Panc1 (cell line): ENCODE measurements around the gene DTHD1.

ENCODE experiments used
- POLR2AphosphoS5 ChIP-seq: IDR thresholded peaks from 2 replicates; pipeline ENCODE4 v1.6.1; 2012; ENCODE audit warnings: mild to moderate bottlenecking, low read depth, low read length, moderate library complexity
- REST ChIP-seq, 2 experiments: IDR thresholded peaks; 2 replicates each; pipeline ENCODE4 v1.6.1; 2011 to 2012; ENCODE audit warnings: low read depth in 2 of 2, control low read depth in 1 of 2, low read length in 1 of 2, mild to moderate bottlenecking in 1 of 2, moderate library complexity in 1 of 2; ENCODE audit not compliant: insufficient read depth in 1 of 2
- SIN3A ChIP-seq: IDR thresholded peaks from 2 replicates; pipeline ENCODE4 v1.6.1; 2012; ENCODE audit warnings: low read depth, mild to moderate bottlenecking, low read length, moderate library complexity, borderline replicate concordance; ENCODE audit not compliant: insufficient read depth
- TCF7L2 ChIP-seq: IDR thresholded peaks from 2 replicates; pipeline ENCODE4 v1.6.1; 2011; ENCODE audit warnings: mild to moderate bottlenecking, low read depth, low read length, inconsistent platforms
- TF ChIP-seq, protein P1 (sequence below): fragments of 450-650 bp; IDR thresholded peaks from 2 replicates; pipeline ENCODE4 v1.5.1; 2017; ENCODE audit warnings: mild to moderate bottlenecking

- TF ChIP-seq, protein P1, sequence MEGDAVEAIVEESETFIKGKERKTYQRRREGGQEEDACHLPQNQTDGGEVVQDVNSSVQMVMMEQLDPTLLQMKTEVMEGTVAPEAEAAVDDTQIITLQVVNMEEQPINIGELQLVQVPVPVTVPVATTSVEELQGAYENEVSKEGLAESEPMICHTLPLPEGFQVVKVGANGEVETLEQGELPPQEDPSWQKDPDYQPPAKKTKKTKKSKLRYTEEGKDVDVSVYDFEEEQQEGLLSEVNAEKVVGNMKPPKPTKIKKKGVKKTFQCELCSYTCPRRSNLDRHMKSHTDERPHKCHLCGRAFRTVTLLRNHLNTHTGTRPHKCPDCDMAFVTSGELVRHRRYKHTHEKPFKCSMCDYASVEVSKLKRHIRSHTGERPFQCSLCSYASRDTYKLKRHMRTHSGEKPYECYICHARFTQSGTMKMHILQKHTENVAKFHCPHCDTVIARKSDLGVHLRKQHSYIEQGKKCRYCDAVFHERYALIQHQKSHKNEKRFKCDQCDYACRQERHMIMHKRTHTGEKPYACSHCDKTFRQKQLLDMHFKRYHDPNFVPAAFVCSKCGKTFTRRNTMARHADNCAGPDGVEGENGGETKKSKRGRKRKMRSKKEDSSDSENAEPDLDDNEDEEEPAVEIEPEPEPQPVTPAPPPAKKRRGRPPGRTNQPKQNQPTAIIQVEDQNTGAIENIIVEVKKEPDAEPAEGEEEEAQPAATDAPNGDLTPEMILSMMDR, result no peak; the same call in 1 of the 2 replicates
- no peak for TF ChIP-seq POLR2AphosphoS5
- no peak for TF ChIP-seq REST (IDR thresholded peaks at IDR 0.05; ENCODE audit: insufficient read depth in 1 of 2, low read depth in 2 of 2, low read length in 1 of 2)
- no peak for TF ChIP-seq TCF7L2
- TF ChIP-seq SIN3A, result no peak
Measured at GRCh38 chr4:36386691-36387090, 105.3 kb downstream of the DTHD1 start.
